ENCODE data around the gene GPC1. TPM values are rescaled to one million over a fixed set of nuclear protein-coding genes. Genes with fewer than 3 reads are reported as not detected.

GPC1 gene
- total and polyA plus RNA-seq, 2 of the 13 experiments (the other 11 are each of a cell fraction or from before 2014, with no cell fraction given): 4.0 to 5.5 TPM

DNA sequence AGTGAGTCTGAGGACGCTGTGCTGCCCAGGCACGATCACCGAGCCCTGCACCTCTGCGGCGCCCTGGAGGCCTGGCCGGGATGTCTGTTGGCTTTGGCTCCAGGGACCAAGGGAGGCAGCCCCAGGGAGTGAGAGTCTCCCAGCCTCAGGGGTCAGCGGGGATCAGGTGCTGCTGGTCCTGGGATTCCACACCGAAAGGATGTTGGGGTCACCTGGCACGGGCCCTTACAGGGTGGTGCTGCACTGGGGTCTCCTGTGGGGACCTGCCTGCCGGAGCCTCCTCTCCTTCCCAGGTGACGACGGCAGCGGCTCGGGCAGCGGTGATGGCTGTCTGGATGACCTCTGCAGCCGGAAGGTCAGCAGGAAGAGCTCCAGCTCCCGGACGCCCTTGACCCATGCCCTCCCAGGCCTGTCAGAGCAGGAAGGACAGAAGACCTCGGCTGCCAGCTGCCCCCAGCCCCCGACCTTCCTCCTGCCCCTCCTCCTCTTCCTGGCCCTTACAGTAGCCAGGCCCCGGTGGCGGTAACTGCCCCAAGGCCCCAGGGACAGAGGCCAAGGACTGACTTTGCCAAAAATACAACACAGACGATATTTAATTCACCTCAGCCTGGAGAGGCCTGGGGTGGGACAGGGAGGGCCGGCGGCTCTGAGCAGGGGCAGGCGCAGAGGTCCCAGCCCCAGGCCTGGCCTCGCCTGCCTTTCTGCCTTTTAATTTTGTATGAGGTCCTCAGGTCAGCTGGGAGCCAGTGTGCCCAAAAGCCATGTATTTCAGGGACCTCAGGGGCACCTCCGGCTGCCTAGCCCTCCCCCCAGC, 30.5 kb downstream of the GPC1 start (continued):
- TF ChIP-seq, protein P1, sequence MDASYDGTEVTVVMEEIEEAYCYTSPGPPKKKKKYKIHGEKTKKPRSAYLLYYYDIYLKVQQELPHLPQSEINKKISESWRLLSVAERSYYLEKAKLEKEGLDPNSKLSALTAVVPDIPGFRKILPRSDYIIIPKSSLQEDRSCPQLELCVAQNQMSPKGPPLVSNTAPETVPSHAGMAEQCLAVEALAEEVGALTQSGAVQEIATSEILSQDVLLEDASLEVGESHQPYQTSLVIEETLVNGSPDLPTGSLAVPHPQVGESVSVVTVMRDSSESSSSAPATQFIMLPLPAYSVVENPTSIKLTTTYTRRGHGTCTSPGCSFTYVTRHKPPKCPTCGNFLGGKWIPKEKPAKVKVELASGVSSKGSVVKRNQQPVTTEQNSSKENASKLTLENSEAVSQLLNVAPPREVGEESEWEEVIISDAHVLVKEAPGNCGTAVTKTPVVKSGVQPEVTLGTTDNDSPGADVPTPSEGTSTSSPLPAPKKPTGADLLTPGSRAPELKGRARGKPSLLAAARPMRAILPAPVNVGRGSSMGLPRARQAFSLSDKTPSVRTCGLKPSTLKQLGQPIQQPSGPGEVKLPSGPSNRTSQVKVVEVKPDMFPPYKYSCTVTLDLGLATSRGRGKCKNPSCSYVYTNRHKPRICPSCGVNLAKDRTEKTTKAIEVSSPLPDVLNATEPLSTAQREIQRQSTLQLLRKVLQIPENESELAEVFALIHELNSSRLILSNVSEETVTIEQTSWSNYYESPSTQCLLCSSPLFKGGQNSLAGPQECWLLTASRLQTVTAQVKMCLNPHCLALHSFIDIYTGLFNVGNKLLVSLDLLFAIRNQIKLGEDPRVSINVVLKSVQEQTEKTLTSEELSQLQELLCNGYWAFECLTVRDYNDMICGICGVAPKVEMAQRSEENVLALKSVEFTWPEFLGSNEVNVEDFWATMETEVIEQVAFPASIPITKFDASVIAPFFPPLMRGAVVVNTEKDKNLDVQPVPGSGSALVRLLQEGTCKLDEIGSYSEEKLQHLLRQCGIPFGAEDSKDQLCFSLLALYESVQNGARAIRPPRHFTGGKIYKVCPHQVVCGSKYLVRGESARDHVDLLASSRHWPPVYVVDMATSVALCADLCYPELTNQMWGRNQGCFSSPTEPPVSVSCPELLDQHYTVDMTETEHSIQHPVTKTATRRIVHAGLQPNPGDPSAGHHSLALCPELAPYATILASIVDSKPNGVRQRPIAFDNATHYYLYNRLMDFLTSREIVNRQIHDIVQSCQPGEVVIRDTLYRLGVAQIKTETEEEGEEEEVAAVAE (CRISPR knock-in tag; IDR thresholded peaks at IDR 0.05; ENCODE audit: borderline replicate concordance): no peak
- TF ChIP-seq MED1 (CRISPR knock-in tag; IDR thresholded peaks at IDR 0.05): peak; percentile 17; the same call in 1 of the 2 replicates
- TF ChIP-seq, protein P2, sequence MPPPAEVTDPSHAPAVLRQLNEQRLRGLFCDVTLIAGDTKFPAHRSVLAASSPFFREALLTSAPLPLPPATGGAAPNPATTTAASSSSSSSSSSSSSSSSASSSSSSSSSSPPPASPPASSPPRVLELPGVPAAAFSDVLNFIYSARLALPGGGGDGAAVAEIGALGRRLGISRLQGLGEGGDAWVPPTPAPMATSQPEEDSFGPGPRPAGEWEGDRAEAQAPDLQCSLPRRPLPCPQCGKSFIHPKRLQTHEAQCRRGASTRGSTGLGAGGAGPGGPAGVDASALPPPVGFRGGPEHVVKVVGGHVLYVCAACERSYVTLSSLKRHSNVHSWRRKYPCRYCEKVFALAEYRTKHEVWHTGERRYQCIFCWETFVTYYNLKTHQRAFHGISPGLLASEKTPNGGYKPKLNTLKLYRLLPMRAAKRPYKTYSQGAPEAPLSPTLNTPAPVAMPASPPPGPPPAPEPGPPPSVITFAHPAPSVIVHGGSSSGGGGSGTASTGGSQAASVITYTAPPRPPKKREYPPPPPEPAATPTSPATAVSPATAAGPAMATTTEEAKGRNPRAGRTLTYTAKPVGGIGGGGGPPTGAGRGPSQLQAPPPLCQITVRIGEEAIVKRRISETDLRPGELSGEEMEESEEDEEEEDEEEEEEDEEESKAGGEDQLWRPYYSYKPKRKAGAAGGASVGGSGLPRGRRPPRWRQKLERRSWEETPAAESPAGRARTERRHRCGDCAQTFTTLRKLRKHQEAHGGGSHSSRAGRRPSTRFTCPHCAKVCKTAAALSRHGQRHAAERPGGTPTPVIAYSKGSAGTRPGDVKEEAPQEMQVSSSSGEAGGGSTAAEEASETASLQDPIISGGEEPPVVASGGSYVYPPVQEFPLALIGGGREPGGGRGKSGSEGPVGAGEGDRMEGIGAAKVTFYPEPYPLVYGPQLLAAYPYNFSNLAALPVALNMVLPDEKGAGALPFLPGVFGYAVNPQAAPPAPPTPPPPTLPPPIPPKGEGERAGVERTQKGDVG (CRISPR knock-in tag; IDR thresholded peaks at IDR 0.05; ENCODE audit: borderline replicate concordance): no peak
- TF ChIP-seq ZNF510 (CRISPR knock-in tag; IDR thresholded peaks at IDR 0.05; ENCODE audit: low read depth): no peak
- no peak for TF ChIP-seq ZNF616 (CRISPR knock-in tag; IDR thresholded peaks at IDR 0.05; ENCODE audit: low read depth)
- TF ChIP-seq ZFP90 (CRISPR knock-in tag; IDR thresholded peaks at IDR 0.05; ENCODE audit: borderline replicate concordance): no peak
- TF ChIP-seq SRF (IDR thresholded peaks at IDR 0.05; ENCODE audit: low read depth, low read length): no peak
- no peak for TF ChIP-seq ZNF180 (CRISPR knock-in tag; IDR thresholded peaks at IDR 0.05; ENCODE audit: borderline replicate concordance, low read depth)
- TF ChIP-seq, protein P3, sequence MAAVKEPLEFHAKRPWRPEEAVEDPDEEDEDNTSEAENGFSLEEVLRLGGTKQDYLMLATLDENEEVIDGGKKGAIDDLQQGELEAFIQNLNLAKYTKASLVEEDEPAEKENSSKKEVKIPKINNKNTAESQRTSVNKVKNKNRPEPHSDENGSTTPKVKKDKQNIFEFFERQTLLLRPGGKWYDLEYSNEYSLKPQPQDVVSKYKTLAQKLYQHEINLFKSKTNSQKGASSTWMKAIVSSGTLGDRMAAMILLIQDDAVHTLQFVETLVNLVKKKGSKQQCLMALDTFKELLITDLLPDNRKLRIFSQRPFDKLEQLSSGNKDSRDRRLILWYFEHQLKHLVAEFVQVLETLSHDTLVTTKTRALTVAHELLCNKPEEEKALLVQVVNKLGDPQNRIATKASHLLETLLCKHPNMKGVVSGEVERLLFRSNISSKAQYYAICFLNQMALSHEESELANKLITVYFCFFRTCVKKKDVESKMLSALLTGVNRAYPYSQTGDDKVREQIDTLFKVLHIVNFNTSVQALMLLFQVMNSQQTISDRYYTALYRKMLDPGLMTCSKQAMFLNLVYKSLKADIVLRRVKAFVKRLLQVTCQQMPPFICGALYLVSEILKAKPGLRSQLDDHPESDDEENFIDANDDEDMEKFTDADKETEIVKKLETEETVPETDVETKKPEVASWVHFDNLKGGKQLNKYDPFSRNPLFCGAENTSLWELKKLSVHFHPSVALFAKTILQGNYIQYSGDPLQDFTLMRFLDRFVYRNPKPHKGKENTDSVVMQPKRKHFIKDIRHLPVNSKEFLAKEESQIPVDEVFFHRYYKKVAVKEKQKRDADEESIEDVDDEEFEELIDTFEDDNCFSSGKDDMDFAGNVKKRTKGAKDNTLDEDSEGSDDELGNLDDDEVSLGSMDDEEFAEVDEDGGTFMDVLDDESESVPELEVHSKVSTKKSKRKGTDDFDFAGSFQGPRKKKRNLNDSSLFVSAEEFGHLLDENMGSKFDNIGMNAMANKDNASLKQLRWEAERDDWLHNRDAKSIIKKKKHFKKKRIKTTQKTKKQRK (IDR thresholded peaks at IDR 0.05; ENCODE audit: low read length): no peak
- TF ChIP-seq KDM1A (CRISPR knock-in tag; IDR thresholded peaks at IDR 0.05): no peak
- TF ChIP-seq ZNF749 (CRISPR knock-in tag; IDR thresholded peaks at IDR 0.05; ENCODE audit: borderline replicate concordance): no peak
- TF ChIP-seq, protein P4, sequence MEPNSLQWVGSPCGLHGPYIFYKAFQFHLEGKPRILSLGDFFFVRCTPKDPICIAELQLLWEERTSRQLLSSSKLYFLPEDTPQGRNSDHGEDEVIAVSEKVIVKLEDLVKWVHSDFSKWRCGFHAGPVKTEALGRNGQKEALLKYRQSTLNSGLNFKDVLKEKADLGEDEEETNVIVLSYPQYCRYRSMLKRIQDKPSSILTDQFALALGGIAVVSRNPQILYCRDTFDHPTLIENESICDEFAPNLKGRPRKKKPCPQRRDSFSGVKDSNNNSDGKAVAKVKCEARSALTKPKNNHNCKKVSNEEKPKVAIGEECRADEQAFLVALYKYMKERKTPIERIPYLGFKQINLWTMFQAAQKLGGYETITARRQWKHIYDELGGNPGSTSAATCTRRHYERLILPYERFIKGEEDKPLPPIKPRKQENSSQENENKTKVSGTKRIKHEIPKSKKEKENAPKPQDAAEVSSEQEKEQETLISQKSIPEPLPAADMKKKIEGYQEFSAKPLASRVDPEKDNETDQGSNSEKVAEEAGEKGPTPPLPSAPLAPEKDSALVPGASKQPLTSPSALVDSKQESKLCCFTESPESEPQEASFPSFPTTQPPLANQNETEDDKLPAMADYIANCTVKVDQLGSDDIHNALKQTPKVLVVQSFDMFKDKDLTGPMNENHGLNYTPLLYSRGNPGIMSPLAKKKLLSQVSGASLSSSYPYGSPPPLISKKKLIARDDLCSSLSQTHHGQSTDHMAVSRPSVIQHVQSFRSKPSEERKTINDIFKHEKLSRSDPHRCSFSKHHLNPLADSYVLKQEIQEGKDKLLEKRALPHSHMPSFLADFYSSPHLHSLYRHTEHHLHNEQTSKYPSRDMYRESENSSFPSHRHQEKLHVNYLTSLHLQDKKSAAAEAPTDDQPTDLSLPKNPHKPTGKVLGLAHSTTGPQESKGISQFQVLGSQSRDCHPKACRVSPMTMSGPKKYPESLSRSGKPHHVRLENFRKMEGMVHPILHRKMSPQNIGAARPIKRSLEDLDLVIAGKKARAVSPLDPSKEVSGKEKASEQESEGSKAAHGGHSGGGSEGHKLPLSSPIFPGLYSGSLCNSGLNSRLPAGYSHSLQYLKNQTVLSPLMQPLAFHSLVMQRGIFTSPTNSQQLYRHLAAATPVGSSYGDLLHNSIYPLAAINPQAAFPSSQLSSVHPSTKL (CRISPR knock-in tag; IDR thresholded peaks at IDR 0.05): no peak
- no peak for TF ChIP-seq SMARCE1 (IDR thresholded peaks at IDR 0.05; ENCODE audit: borderline replicate concordance)
